SW480 (cell line): ENCODE data around the gene ZNF326.
A peak's percentile ranks its signal among the peaks of the same experiment; 100 is the strongest.
"Not testable (repeated sequence)": the region's sequence is repeated elsewhere in the genome, so short reads cannot be mapped to it uniquely, and the experiment has no call there.

Experiments
- DNase-seq: peaks from one replicate; pipeline ENCODE4 v3.0.0-alpha.2; 2016; ENCODE audit warnings: low spot score

ZNF326 gene

GRCh38 chr1:89996450-89997110, 1.7 kb downstream of the ZNF326 start:
- no peak for DNase-seq

- DNase-seq = not testable (repeated sequence)
Observed at GRCh38 chr1:89997152-89997551, 2.2 kb downstream of the ZNF326 start.

GRCh38 chr1:89998306-89998705, 3.4 kb downstream of the ZNF326 start:
- DNase-seq = no peak

- no peak for DNase-seq
Observed at GRCh38 chr1:89999208-89999607, 4.3 kb downstream of the ZNF326 start.

DNA sequence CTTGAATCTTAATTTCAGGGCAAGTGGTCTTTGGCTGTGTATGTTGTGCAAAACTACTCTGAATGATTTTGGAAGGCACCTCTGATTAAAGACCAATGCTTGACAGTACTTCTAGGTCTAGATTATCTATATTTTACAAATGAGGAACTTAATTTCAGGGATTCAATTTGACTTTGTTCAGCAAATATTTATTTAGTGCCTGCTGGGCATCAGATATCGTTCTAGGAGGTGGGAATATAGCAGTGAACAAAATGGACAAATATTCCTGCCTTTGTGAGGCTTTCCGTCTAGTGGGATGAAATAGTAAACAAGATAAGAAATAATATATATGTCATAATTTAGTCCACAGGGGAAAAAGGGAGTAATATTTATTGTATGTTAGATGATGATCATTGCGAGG, 4.7 kb downstream of the ZNF326 start:
- no peak for DNase-seq

- no peak for DNase-seq
Observed at GRCh38 chr1:90000934-90001676, 6.2 kb downstream of the ZNF326 start.

DNA sequence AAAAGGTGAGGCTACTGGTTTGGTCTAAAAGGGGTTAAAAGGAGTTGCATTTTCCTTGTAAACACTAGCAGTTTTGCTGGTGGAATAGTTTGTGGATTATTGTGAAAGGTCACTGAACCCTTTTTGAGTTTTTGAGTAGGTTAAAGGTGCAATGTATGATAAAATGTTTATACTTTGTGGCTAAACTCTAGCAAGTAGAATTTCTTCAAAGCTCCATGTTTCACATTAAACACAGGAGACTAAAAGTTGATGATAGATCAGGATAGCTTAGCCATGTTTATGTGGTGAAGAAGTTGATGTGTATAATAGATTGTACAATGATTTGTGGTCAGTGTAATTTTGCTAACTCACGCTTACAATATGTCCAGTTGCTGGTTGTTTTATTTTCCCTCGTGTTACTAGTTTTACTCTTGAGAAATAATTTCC, 13.1 kb downstream of the ZNF326 start:
- DNase-seq = no peak

DNA sequence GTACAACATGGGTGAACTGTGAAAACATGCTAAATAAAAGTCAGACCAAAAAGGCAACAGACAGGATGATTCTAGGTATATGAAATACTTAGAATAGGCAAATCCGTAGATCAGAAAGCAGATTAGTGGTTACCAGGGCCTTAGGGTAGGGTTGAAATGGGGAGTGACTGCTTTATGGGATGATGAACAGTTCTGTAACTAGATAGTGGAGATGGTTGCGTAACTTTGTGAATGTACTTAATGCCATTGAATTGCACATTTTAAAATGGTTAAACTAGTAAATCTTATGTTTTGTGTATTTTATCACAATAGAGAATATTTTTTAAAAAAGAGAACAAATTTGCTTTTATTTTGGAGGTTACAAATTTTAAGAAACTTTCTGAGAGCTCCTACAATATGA, 17.4 kb downstream of the ZNF326 start:
- DNase-seq = no peak

DNA sequence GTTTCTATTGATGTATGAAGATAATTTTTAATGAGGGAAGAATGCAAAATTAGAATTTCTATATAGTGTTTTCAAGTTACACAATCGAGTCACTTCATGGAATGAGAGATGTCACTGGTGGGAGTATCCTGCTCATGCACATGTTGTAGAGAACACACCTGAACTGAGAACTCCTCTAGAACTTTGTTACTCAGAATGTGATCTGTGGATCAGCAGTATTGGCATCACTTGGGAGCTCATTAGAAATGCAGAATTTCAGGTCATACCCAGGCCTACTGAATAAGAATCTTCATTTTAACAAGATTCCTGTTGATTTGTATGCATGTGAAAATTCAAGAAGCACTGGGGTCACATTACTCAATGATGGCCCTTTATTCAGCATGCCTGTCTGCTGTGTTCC, 28.8 kb downstream of the ZNF326 start:
- no peak for DNase-seq

DNA sequence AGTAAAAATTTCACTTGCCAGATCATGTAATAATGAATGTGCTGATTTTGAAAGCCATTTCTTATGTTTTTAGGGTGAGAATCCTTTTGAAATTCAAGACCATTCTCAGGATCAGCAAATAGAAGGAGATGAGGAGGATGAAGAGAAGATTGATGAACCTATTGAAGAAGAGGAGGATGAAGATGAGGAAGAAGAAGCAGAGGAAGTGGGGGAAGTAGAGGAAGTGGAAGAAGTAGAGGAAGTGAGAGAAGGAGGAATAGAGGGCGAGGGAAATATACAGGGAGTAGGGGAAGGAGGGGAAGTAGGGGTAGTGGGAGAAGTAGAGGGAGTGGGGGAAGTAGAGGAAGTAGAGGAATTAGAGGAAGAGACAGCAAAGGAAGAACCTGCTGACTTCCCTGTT, 32.4 kb downstream of the ZNF326 start:
- no peak for DNase-seq

DNA sequence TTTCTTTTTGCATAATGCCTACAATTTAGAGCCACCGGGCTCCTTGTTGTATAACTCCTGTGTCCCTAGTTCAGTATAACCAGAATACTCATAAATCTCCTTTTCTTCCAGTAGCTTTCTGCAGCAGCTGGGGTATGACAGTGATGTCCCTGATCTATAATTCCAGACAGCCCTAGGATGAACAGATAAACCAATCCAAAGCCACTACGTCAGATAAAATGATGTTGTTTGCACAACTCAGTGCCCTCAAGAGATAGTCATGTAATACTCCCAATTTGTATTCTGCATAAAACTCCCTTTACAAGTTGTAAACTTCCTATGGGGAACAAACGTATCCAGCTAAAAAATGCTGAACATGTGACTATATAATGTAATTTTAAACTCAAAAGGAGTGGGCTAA, 44.7 kb downstream of the ZNF326 start:
- DNase-seq = no peak

GRCh38 chr1:90043586-90043985, 48.7 kb downstream of the ZNF326 start:
- DNase-seq = no peak

GRCh38 chr1:90044346-90044745, 49.4 kb downstream of the ZNF326 start:
- DNase-seq = no peak

- peak; percentile 23 for DNase-seq
Observed at GRCh38 chr1:90045853-90046563, 51.1 kb downstream of the ZNF326 start.

DNA sequence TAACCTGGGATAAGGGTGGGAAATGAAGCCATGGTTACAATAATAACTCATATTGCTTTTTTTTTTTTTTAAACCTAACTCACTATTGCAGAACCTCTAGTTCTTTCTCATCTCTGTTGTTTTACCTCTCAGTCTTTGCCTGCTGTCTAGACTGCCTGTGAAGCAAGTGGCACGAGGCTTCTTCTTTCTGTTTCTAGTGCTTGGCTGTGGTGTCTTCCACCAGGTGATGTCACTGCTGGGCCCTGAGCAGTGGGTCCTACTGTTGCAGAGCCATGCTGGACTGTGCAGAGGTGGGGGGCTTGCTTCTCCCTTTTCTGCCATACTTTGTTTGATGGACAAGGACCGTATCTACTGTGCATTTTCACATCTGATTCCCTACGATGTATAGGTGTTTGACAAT, 51.7 kb downstream of the ZNF326 start:
- no peak for DNase-seq

- no peak for DNase-seq
Observed at GRCh38 chr1:90048043-90048442, 53.1 kb downstream of the ZNF326 start.

GRCh38 chr1:90062700-90063643, 68.1 kb downstream of the ZNF326 start:
- not testable (repeated sequence) for DNase-seq

DNA sequence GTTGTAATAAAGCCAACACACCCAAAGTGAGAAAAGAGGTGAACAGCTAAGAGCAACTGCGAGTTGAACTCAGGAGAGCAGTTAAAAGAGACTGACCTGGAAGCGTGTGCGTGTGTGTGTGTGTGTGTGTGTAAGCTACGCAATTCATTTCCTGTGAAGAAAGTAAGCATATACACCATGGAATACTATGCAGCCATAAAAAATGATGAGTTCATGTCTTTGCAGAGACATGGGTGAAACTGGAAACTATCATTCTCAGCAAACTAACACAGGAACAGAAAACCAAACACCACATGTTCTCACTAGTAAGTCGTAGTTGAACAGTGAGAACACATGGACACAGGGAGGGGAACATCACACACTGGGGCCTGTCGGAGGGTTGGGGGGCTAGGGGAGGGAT, 69.2 kb downstream of the ZNF326 start:
- DNase-seq = not testable (repeated sequence)

DNA sequence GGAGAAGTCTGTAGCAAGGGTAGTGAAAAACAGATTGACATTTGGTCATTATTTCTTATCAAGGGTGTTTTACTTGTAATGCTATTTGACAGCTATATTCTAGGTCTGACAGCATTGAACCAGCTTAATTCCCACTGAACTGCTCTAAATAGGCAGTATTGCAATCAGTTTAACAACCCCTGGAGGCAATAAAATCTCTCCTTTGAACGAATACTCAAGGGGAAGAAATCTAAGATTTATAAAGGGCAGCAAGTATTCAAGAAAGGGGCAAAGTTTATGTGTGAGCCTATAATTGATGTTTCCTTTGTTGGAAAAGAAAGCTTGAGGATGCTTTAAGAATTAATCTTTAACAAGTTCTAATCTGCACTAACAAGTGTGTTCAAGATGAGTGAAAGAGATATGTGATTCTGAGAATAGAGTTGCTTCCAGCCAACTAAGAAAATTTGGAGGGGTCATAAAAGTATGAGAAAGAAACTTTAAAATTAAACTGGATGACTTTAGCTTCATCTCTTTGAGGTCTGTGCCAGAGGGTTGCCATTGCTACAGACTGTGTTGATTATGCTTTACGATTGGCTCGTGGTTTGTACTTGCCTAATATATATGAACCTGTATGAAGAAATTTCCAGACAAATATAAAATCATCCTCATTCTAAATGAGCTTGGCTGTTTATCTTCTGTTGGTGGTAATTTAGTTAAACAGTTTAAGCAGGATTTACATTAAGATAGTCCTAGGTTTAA, 72.5 kb downstream of the ZNF326 start:
- no peak for DNase-seq

DNA sequence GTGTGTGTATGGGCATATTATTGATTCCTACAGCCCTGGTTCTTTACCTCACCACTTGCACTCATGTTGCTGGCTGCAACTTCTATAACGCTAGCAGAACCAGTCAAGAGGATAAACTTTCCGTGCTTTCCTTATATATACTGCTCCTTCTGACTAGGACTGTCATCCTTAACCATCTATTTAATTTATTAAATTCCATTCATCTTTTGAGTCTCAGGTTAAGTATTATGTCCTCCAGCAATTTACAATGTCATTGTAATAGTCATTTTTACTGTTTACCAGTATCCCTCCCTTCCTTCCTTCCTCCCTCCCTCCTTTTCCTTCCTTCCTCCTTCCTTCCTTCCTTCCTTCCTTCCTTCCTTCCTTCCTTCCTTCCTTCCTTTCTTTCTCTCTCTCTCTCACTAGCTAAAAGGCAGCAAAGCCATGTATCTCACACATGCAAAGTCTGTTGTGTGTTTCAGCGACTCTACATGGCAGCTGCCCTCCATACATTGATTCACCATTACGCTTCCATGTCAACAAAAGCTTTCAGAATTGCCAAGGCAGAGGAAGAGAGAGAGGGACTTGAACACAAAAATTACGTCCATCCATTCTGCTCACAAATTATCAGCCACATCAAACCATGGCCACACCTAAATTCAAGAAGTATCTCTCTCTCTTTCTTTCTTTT, 73.8 kb downstream of the ZNF326 start:
- DNase-seq = no peak

DNA sequence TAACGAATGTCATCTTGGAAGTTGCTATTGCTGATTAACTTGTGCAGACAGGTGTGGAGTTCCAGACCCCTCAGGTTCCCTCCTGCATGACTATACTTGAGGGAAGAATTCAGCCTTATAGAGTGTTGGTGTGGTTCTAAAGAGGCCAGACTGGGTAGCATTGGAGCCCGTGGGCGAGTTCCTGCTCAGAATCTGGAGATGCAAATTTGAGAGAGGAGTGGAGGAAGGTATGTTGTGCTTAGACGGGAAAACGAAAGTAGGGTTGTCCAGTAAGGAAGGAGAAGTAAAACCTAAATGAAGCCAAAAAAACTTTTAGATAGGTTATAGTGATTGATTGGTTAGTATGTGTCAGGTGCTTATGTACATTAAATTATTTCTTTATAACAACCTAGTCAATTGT, 79.2 kb downstream of the ZNF326 start:
- DNase-seq = no peak
